ENCODE results near the gene CEACAM4.

The CEACAM4 gene

GRCh38 chr19:41578886-41579285 is 48.0 kb downstream of the CEACAM4 start:
- TF ChIP-seq CTCF (IDR thresholded peaks at IDR 0.05; ENCODE audit: insufficient read depth, low read depth, low read length, missing control alignments) = no peak
- no peak for DNase-seq (ENCODE audit: low read depth)
- no peak overlapping the region for H3K4me3 ChIP-seq (ENCODE audit: low read length)

GRCh38 chr19:41577833-41578232 is 49.0 kb downstream of the CEACAM4 start:
- no peak overlapping the region for H3K4me3 ChIP-seq (ENCODE audit: low read length)
- DNase-seq (ENCODE audit: low read depth) = no peak
- no peak for TF ChIP-seq CTCF (IDR thresholded peaks at IDR 0.05; ENCODE audit: insufficient read depth, low read depth, low read length, missing control alignments)

- no peak for DNase-seq (ENCODE audit: low read depth)
- H3K4me3 ChIP-seq (ENCODE audit: low read length) = no peak overlapping the region
- no peak for TF ChIP-seq CTCF (IDR thresholded peaks at IDR 0.05; ENCODE audit: insufficient read depth, low read depth, low read length, missing control alignments)
These were observed 49.6 kb downstream of the CEACAM4 start for GRCh38 chr19:41577144-41577830.

- H3K4me3 ChIP-seq (ENCODE audit: low read length) = no peak within 1 kb of the TSS
- TF ChIP-seq CTCF (IDR thresholded peaks at IDR 0.05; ENCODE audit: insufficient read depth, low read depth, low read length, missing control alignments) = no peak
- no peak for DNase-seq (ENCODE audit: low read depth)
These were observed 50.9 kb downstream of the CEACAM4 start, which contains the start of gene CEACAM21 for GRCh38 chr19:41575998-41576397. Gene CEACAM21 (plus strand): TSS chr19:41576166. CDS start chr19:41576275, 109 bp downstream.

GRCh38 chr19:41570639-41571112 is 56.2 kb downstream of the CEACAM4 start:
- TF ChIP-seq CTCF (IDR thresholded peaks at IDR 0.05; ENCODE audit: insufficient read depth, low read depth, low read length, missing control alignments) = peak; percentile 97
- DNase-seq (ENCODE audit: low read depth) = peak; percentile 75

GRCh38 chr19:41570179-41570578 is 56.7 kb downstream of the CEACAM4 start:
- no peak for TF ChIP-seq CTCF (IDR thresholded peaks at IDR 0.05; ENCODE audit: insufficient read depth, low read depth, low read length, missing control alignments)
- no peak overlapping the region for H3K4me3 ChIP-seq (ENCODE audit: low read length)
- DNase-seq (ENCODE audit: low read depth) = no peak

More at GRCh38 chr19:41570639-41571112, 56.2 kb downstream of the CEACAM4 start:
- no peak overlapping the region for H3K4me3 ChIP-seq (ENCODE audit: low read length)

Measured in epithelial cell of esophagus (primary cell).